Measurements from ENCODE around the gene EVA1B.

The EVA1B gene

GRCh38 chr1:36306210-36306901, 17.1 kb downstream of the EVA1B start, which contains the start of gene SH3D21:
SH3D21 (plus strand) TSS chr1:36306368; CDS start chr1:36306421, 53 bp downstream.
- peak; percentile 82 for DNase-seq (ENCODE audit: low spot score)
- Histone ChIP-seq H3K27me3 (ENCODE audit: insufficient read depth, poor library complexity, severe bottlenecking) (no peaks in the 10 kb centered on the region), H3K36me3 (ENCODE audit: low read depth) (peaks cover 63% of the 10 kb centered on the region), H3K4me3 (ENCODE audit: severe bottlenecking) (peak within 1 kb of the TSS; percentile 58), H3K9me3 (ENCODE audit: severe bottlenecking) (no peaks in the 10 kb centered on the region), H3K4me1 (ENCODE audit: insufficient read depth, poor library complexity, severe bottlenecking) (peaks cover 8% of the 10 kb centered on the region), H3K27ac (ENCODE audit: poor library complexity, severe bottlenecking) (peak within 1 kb of the TSS; percentile 87)
- peak; percentile 74 for ATAC-seq (ENCODE audit: low read depth)
- TF ChIP-seq, protein P1, sequence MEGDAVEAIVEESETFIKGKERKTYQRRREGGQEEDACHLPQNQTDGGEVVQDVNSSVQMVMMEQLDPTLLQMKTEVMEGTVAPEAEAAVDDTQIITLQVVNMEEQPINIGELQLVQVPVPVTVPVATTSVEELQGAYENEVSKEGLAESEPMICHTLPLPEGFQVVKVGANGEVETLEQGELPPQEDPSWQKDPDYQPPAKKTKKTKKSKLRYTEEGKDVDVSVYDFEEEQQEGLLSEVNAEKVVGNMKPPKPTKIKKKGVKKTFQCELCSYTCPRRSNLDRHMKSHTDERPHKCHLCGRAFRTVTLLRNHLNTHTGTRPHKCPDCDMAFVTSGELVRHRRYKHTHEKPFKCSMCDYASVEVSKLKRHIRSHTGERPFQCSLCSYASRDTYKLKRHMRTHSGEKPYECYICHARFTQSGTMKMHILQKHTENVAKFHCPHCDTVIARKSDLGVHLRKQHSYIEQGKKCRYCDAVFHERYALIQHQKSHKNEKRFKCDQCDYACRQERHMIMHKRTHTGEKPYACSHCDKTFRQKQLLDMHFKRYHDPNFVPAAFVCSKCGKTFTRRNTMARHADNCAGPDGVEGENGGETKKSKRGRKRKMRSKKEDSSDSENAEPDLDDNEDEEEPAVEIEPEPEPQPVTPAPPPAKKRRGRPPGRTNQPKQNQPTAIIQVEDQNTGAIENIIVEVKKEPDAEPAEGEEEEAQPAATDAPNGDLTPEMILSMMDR (IDR thresholded peaks at IDR 0.05; ENCODE audit: poor library complexity, severe bottlenecking): peak; percentile 36

DNA sequence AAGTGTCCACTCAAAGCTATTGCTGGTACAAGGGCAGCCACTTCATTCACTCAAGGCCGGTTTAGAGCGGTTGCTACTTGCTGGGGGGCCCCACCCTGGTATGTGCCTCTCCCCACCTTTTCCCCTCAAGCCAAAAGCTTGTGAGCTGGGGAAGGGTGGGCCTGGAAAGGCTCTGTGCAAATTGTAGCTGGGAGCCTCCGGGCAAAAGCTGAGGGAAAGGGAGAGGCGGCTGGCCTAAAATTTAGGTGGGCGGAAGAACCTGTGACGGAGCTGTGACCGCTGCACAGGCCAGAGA, 17.6 kb downstream of the EVA1B start:
- H3K9me3 ChIP-seq (ENCODE audit: severe bottlenecking): no peaks in the 10 kb centered on the region
- H3K36me3 ChIP-seq (ENCODE audit: low read depth): peaks cover 63% of the 10 kb centered on the region
- no peaks in the 10 kb centered on the region for H3K27me3 ChIP-seq (ENCODE audit: insufficient read depth, poor library complexity, severe bottlenecking)
- peaks cover 10% of the 10 kb centered on the region for H3K4me1 ChIP-seq (ENCODE audit: insufficient read depth, poor library complexity, severe bottlenecking)
- TF ChIP-seq, protein P1 (IDR thresholded peaks at IDR 0.05; ENCODE audit: poor library complexity, severe bottlenecking): no peak
- ATAC-seq (ENCODE audit: low read depth) (peak; percentile 14), DNase-seq (ENCODE audit: low spot score) (no peak)
- H3K4me3 ChIP-seq (ENCODE audit: severe bottlenecking): peak overlapping the region; percentile 58
- peak overlapping the region; percentile 87 for H3K27ac ChIP-seq (ENCODE audit: poor library complexity, severe bottlenecking)

- TF ChIP-seq, protein P1 (IDR thresholded peaks at IDR 0.05; ENCODE audit: poor library complexity, severe bottlenecking): no peak
- Histone ChIP-seq H3K36me3 (ENCODE audit: low read depth) (peaks cover 64% of the 10 kb centered on the region), H3K4me3 (ENCODE audit: severe bottlenecking) (no peak overlapping the region), H3K4me1 (ENCODE audit: insufficient read depth, poor library complexity, severe bottlenecking) (peaks cover 16% of the 10 kb centered on the region), H3K27ac (ENCODE audit: poor library complexity, severe bottlenecking) (peak overlapping the region; percentile 87), H3K27me3 (ENCODE audit: insufficient read depth, poor library complexity, severe bottlenecking) (no peaks in the 10 kb centered on the region), H3K9me3 (ENCODE audit: severe bottlenecking) (no peaks in the 10 kb centered on the region)
- no peak for DNase-seq (ENCODE audit: low spot score)
- no peak for ATAC-seq (ENCODE audit: low read depth)
Observed at GRCh38 chr1:36304970-36305914, 18.2 kb downstream of the EVA1B start.

- Histone ChIP-seq H3K27me3 (ENCODE audit: insufficient read depth, poor library complexity, severe bottlenecking) (no peaks in the 10 kb centered on the region), H3K27ac (ENCODE audit: poor library complexity, severe bottlenecking) (peak overlapping the region; percentile 87), H3K4me1 (ENCODE audit: insufficient read depth, poor library complexity, severe bottlenecking) (peaks cover 20% of the 10 kb centered on the region), H3K9me3 (ENCODE audit: severe bottlenecking) (no peaks in the 10 kb centered on the region), H3K4me3 (ENCODE audit: severe bottlenecking) (no peak overlapping the region), H3K36me3 (ENCODE audit: low read depth) (peaks cover 60% of the 10 kb centered on the region)
- DNase-seq (ENCODE audit: low spot score) (no peak), ATAC-seq (ENCODE audit: low read depth) (no peak)
- TF ChIP-seq, protein P1 (IDR thresholded peaks at IDR 0.05; ENCODE audit: poor library complexity, severe bottlenecking): no peak
Observed at GRCh38 chr1:36304521-36304920, 18.9 kb downstream of the EVA1B start.
